Astrocyte (in vitro differentiated cells and primary cell): Measurements from ENCODE around the gene PTOV1. TPM values are rescaled to one million over a fixed set of nuclear protein-coding genes. Genes with fewer than 3 reads are reported as not detected.

Experiments used
- DNase-seq: peaks from one replicate; pipeline ENCODE4 v3.0.0-alpha.2; 2010; ENCODE audit warnings: low read depth
- FAIRE-seq: peaks from 2 replicates; lab custom pipeline; 2011; peaks lifted over from hg19 to GRCh38; lab: Jason Lieb, UNC
- H2AFZ ChIP-seq: 2 replicates; pipeline ENCODE4 v1.6.0; 2012; ENCODE audit warnings: low read depth, low read length, inconsistent platforms
- H3K27ac ChIP-seq: 2 replicates; pipeline ENCODE4 v1.5.1; 2011; ENCODE audit warnings: low read depth, low read length, inconsistent platforms
- H3K27me3 ChIP-seq: 2 replicates; pipeline ENCODE4 v1.6.0; 2011; ENCODE audit warnings: low read length, inconsistent platforms; ENCODE audit not compliant: insufficient read depth
- H3K36me3 ChIP-seq: 2 replicates; pipeline ENCODE4 v1.5.1; 2011; ENCODE audit warnings: low read length, inconsistent platforms; ENCODE audit not compliant: insufficient read depth
- H3K4me1 ChIP-seq: 2 replicates; pipeline ENCODE4 v1.5.1; 2011; ENCODE audit warnings: low read length, inconsistent platforms; ENCODE audit not compliant: insufficient read depth
- H3K4me2 ChIP-seq: 2 replicates; pipeline ENCODE4 v1.6.0; 2012; ENCODE audit warnings: low read length, inconsistent platforms
- H3K4me3 ChIP-seq: 2 replicates; pipeline ENCODE4 v1.5.1; 2011; ENCODE audit warnings: low read depth, mild to moderate bottlenecking, low read length, inconsistent platforms; ENCODE audit not compliant: insufficient read depth
- H3K79me2 ChIP-seq: 2 replicates; pipeline ENCODE4 v1.6.0; 2012; ENCODE audit warnings: mild to moderate bottlenecking, low read length, inconsistent platforms; ENCODE audit not compliant: insufficient read depth
- H3K9ac ChIP-seq: 2 replicates; pipeline ENCODE4 v1.6.0; 2012; ENCODE audit warnings: mild to moderate bottlenecking, low read length, inconsistent platforms
- H3K9me3 ChIP-seq: 2 replicates; pipeline ENCODE4 v1.5.1; 2012; ENCODE audit warnings: low read depth, mild to moderate bottlenecking, low read length, inconsistent platforms; ENCODE audit not compliant: insufficient read depth
- H4K20me1 ChIP-seq: 2 replicates; pipeline ENCODE4 v1.6.0; 2012; ENCODE audit warnings: low read length, inconsistent platforms; ENCODE audit not compliant: insufficient read depth
- H3K27ac Mint-ChIP-seq: one replicate; pipeline ENCODE4 v1.8.0; 2021; ENCODE audit warnings: mild to moderate bottlenecking, mixed read lengths; ENCODE audit not compliant: unreplicated experiment
- H3K27me3 Mint-ChIP-seq: one replicate; pipeline ENCODE4 v1.8.0; 2021; ENCODE audit warnings: low read depth, mixed read lengths; ENCODE audit not compliant: unreplicated experiment
- H3K36me3 Mint-ChIP-seq: one replicate; pipeline ENCODE4 v1.8.0; 2021; ENCODE audit warnings: low read depth, mixed read lengths; ENCODE audit not compliant: unreplicated experiment
- H3K4me1 Mint-ChIP-seq: one replicate; pipeline ENCODE4 v1.8.0; 2021; ENCODE audit warnings: low read depth, mixed read lengths; ENCODE audit not compliant: unreplicated experiment
- H3K4me3 Mint-ChIP-seq: one replicate; pipeline ENCODE4 v1.8.0; 2021; ENCODE audit warnings: mild to moderate bottlenecking, moderate library complexity, mixed read lengths; ENCODE audit not compliant: unreplicated experiment
- H3K9me3 Mint-ChIP-seq: one replicate; pipeline ENCODE4 v1.8.0; 2021; ENCODE audit warnings: mild to moderate bottlenecking, mixed read lengths; ENCODE audit not compliant: unreplicated experiment
- CTCF ChIP-seq: IDR thresholded peaks from 2 replicates; pipeline ENCODE4 v1.5.1; 2011; ENCODE audit warnings: low read depth, mild to moderate bottlenecking, inconsistent platforms, low read length, moderate library complexity; ENCODE audit not compliant: insufficient read depth
- EZH2 ChIP-seq: IDR thresholded peaks from 2 replicates; pipeline ENCODE4 v1.6.1; 2012; ENCODE audit warnings: mild to moderate bottlenecking, low read length, inconsistent platforms; ENCODE audit not compliant: insufficient read depth
- total RNA-seq: library from RNA; stranded (reverse); gene quantifications from 2 replicates; pipeline ENCODE4 v1.2.1, GENCODE V29; 2021

Gene PTOV1
- total RNA-seq, 1 donor from 2014 or later = 162 TPM

DNA sequence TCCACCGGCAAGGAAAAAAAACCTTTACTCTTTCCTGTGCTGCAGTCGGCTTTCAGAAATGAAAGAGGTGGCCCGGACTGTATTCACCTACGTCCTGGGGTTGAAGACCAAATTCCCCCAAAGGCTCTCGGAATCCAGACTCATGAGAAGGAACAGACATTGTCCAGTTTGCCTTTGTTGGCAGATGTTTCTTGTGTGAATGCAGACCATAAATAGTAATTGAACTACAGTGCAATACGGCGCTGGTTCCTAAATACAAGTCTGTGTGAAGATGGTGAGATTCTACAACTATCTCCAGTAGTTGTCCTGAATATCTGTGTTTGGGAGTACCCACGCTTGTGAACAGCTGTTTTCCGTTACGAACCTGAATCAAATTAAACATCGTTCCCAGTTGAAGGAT, 11.2 kb upstream of the PTOV1 start:
- no peak overlapping the region for H3K27ac Mint-ChIP-seq
- TF ChIP-seq CTCF = no peak
- no peak for TF ChIP-seq EZH2
- no peak overlapping the region for H3K4me2 ChIP-seq
- no peaks in the 10 kb centered on the region for H3K27me3 Mint-ChIP-seq
- no peak for FAIRE-seq
- H3K4me3 Mint-ChIP-seq = no peak overlapping the region
- no peaks in the 10 kb centered on the region for H3K79me2 ChIP-seq
- peaks cover 5% of the 10 kb centered on the region for H3K4me1 ChIP-seq
- no peaks in the 10 kb centered on the region for H3K27me3 ChIP-seq
- H3K9me3 ChIP-seq = no peaks in the 10 kb centered on the region
- H3K9me3 Mint-ChIP-seq = no peaks in the 10 kb centered on the region
- no peak overlapping the region for H2AFZ ChIP-seq
- H3K27ac ChIP-seq = no peak overlapping the region
- peaks cover 11% of the 10 kb centered on the region for H3K4me1 Mint-ChIP-seq
- peaks cover 10% of the 10 kb centered on the region for H3K36me3 ChIP-seq
- no peak overlapping the region for H3K9ac ChIP-seq
- H3K4me3 ChIP-seq = no peak overlapping the region
- no peak for DNase-seq
- peaks cover 27% of the 10 kb centered on the region for H3K36me3 Mint-ChIP-seq
- peaks cover 11% of the 10 kb centered on the region for H4K20me1 ChIP-seq

GRCh38 chr19:49840321-49840720, 10.6 kb upstream of the PTOV1 start:
- Mint-ChIP-seq H3K4me1 (peaks cover 11% of the 10 kb centered on the region), H3K4me3 (no peak overlapping the region), H3K9me3 (no peaks in the 10 kb centered on the region), H3K36me3 (peaks cover 22% of the 10 kb centered on the region), H3K27me3 (no peaks in the 10 kb centered on the region), H3K27ac (no peak overlapping the region)
- FAIRE-seq (no peak), DNase-seq (no peak)
- H3K4me2 ChIP-seq = no peak overlapping the region
- no peak overlapping the region for H3K4me3 ChIP-seq
- H3K79me2 ChIP-seq = no peaks in the 10 kb centered on the region
- TF ChIP-seq EZH2 = no peak
- H3K9me3 ChIP-seq = no peaks in the 10 kb centered on the region
- H3K27me3 ChIP-seq = no peaks in the 10 kb centered on the region
- H2AFZ ChIP-seq = no peak overlapping the region
- H3K9ac ChIP-seq = no peak overlapping the region
- H3K4me1 ChIP-seq = peaks cover 5% of the 10 kb centered on the region
- H3K36me3 ChIP-seq = peaks cover 10% of the 10 kb centered on the region
- peaks cover 11% of the 10 kb centered on the region for H4K20me1 ChIP-seq
- no peak overlapping the region for H3K27ac ChIP-seq

DNA sequence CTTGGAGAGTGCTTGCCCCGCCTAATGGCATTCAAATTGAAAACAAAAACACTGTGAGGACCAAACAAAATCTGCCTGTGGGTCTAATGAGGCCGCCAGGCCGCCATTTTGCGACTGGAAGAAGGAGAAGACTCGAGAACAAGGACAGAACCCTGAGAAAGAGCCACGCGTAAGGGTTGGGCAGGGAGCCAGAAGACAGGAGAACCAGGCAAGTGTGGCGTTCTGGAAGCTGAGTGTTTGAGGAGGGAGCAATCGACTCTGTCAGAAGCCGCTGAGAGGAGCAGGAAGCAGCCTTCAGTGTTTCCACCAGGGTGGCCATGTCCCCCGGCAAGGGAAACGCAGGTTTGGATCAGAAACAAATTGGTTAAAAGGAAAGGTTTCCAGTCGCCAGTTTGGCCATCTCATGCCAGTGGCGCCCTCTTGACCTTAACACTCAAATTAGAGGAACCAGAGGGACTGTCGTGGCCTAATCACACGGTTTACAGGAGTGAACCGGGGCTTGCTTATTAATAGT, 10.2 kb upstream of the PTOV1 start:
- TF ChIP-seq CTCF (no peak), EZH2 (no peak)
- FAIRE-seq (no peak), DNase-seq (no peak)
- H3K4me1 ChIP-seq = peaks cover 5% of the 10 kb centered on the region
- Mint-ChIP-seq H3K27ac (no peak overlapping the region), H3K9me3 (no peaks in the 10 kb centered on the region), H3K4me1 (peaks cover 11% of the 10 kb centered on the region), H3K27me3 (no peaks in the 10 kb centered on the region), H3K36me3 (peaks cover 22% of the 10 kb centered on the region), H3K4me3 (no peak overlapping the region)
- H3K79me2 ChIP-seq = no peaks in the 10 kb centered on the region
- no peak overlapping the region for H2AFZ ChIP-seq
- no peak overlapping the region for H3K4me3 ChIP-seq
- H3K9ac ChIP-seq = no peak overlapping the region
- no peaks in the 10 kb centered on the region for H3K27me3 ChIP-seq
- no peaks in the 10 kb centered on the region for H3K9me3 ChIP-seq
- H3K27ac ChIP-seq = no peak overlapping the region
- peaks cover 10% of the 10 kb centered on the region for H3K36me3 ChIP-seq
- peaks cover 11% of the 10 kb centered on the region for H4K20me1 ChIP-seq
- no peak overlapping the region for H3K4me2 ChIP-seq
